GM21737 (cell line): Measurements from ENCODE around the gene C4orf50.
"Not testable (repeated sequence)": the region's sequence is repeated elsewhere in the genome, so short reads cannot be mapped to it uniquely, and the experiment has no call there.

Experiments used
- ATAC-seq: cut with Tn5 transposase; IDR thresholded peaks from one replicate; pipeline ENCODE4 v1.9.1; 2021; ENCODE audit warnings: mild to moderate bottlenecking, moderate library complexity; ENCODE audit not compliant: unreplicated experiment

The C4orf50 gene

GRCh38 chr4:5869966-5870619 lies 148.1 kb downstream of the C4orf50 start:
- ATAC-seq = no peak

GRCh38 chr4:5867866-5868265 lies 150.4 kb downstream of the C4orf50 start:
- no peak for ATAC-seq

GRCh38 chr4:5866841-5867813 lies 151.1 kb downstream of the C4orf50 start:
- no peak for ATAC-seq

- ATAC-seq = no peak
Observed at GRCh38 chr4:5865896-5866599, 152.2 kb downstream of the C4orf50 start.

GRCh38 chr4:5863461-5864113 lies 154.6 kb downstream of the C4orf50 start:
- ATAC-seq = no peak

- ATAC-seq = no peak
Observed at GRCh38 chr4:5858020-5858769, 160.0 kb downstream of the C4orf50 start.

- no peak for ATAC-seq
Observed at GRCh38 chr4:5857199-5857598, 161.0 kb downstream of the C4orf50 start.

- ATAC-seq = not testable (repeated sequence)
Observed at GRCh38 chr4:5856362-5856761, 161.9 kb downstream of the C4orf50 start.

GRCh38 chr4:5854929-5855328 lies 163.3 kb downstream of the C4orf50 start:
- ATAC-seq = no peak

GRCh38 chr4:5852523-5853202 lies 165.6 kb downstream of the C4orf50 start:
- ATAC-seq = no peak

- ATAC-seq = no peak
Observed at GRCh38 chr4:5851637-5852301, 166.5 kb downstream of the C4orf50 start.
